ENCODE data around the gene KRT27. TPM values are rescaled to one million over a fixed set of nuclear protein-coding genes. Genes with fewer than 3 reads are reported as not detected.
"Not testable (repeated sequence)": the region's sequence is repeated elsewhere in the genome, so short reads cannot be mapped to it uniquely, and the experiment has no call there.

Gene KRT27
- total and polyA plus RNA-seq, 3 experiments from 2014 or later = not detected

DNA sequence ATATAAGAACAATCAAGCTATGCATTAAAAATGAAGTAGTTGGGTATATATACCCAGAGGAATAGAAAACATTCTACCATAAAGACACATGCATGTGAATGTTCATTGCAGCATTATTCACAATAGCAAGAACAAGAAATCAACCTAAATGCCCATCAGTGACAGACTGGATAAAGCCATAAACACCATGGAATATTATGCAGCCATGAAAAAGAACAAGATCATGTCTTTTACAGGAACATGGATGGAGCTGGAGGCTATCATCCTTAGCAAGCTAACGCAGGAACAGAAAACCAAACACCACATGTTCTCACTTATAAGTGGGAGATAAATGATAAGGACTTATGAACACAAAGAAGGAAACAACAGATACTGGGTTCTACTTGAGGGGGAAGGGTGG is 33.7 kb downstream of the KRT27 start:
- H3K4me3 ChIP-seq (ENCODE audit: low read length); H3K27ac ChIP-seq (ENCODE audit: low read depth, low read length); CTCF ChIA-PET; H3K4me3 Mint-ChIP-seq; H3K27me3 ChIP-seq (ENCODE audit: insufficient read depth, low read length, poor library complexity, severe bottlenecking); POLR2A ChIA-PET; H3K36me3 ChIP-seq (ENCODE audit: insufficient read depth, low read length); H3K4me1 ChIP-seq (ENCODE audit: insufficient read depth, low read length); H3K4me1 Mint-ChIP-seq; H3K9me3 ChIP-seq (ENCODE audit: low read length); DNase-seq; H3K27ac Mint-ChIP-seq: not testable (repeated sequence)
- Mint-ChIP-seq H3K9me3 (peaks cover 0 to 11% (median 9%) of the 10 kb centered on the region in 5 donors), H3K36me3 (peaks cover 0 to 12% (median 0%) of the 10 kb centered on the region in 3 donors), H3K27me3 (peaks cover 25 to 69% of the 10 kb centered on the region in 2 donors)

DNA sequence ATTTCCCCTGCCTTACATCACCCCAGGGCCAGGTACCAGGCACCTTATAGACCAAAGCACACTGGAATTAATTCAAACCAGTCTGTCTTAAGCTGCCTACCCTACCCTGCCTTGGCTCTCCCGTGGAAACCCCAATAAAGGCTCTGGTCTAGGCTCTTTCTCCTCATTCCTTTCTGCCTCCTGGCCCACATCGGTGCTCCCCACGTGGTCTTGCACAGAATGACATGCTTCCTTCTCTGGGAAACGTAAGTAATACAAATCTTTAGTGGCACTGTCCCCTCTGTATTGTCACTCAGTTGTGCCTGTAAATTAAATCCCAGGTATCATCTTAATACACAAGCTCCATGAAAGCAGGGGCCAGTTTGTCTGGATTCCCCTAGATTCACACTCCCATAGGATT is 43.8 kb downstream of the KRT27 start:
- Histone ChIP-seq H3K4me3 (ENCODE audit: low read length) (no peak overlapping the region), H3K4me1 (ENCODE audit: insufficient read depth, low read length) (no peaks in the 10 kb centered on the region), H3K36me3 (ENCODE audit: insufficient read depth, low read length) (no peaks in the 10 kb centered on the region), H3K9me3 (ENCODE audit: low read length) (no peaks in the 10 kb centered on the region), H3K27ac (ENCODE audit: low read depth, low read length) (no peak overlapping the region), H3K27me3 (ENCODE audit: insufficient read depth, low read length, poor library complexity, severe bottlenecking) (peaks cover 3% of the 10 kb centered on the region)
- H3K27ac Mint-ChIP-seq = no peak overlapping the region
- DNase-seq = no peak
- CTCF ChIA-PET = no interaction called here
- H3K27me3 Mint-ChIP-seq = peaks cover 11 to 46% of the 10 kb centered on the region in 2 donors
- POLR2A ChIA-PET = no interaction called here
- no peaks in the 10 kb centered on the region for H3K4me1 Mint-ChIP-seq
- peaks cover 0 to 7% (median 0%) of the 10 kb centered on the region in 3 donors for H3K36me3 Mint-ChIP-seq
- H3K4me3 Mint-ChIP-seq = no peak overlapping the region
- peaks cover 3 to 12% (median 5%) of the 10 kb centered on the region in 5 donors for H3K9me3 Mint-ChIP-seq

DNA sequence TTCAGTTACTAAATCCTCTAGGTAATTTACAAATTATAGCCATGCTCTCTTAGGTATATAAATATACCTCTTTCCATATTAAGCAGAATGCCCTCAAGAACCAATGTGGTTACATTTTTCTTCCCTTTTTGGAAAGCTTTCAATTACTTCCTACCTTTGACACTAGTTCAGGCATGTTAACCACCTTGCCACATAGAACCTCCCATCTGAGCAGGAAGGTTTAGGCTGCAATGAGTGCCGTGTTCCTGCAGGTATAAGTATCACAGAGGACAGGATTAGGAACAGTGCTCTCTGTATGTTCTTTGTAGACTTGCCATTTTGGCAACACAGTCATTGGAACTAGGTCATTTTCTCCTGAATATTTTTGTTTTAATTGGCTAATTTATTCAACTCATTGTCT is 47.3 kb downstream of the KRT27 start:
- Histone ChIP-seq H3K4me1 (ENCODE audit: insufficient read depth, low read length) (no peaks in the 10 kb centered on the region), H3K4me3 (ENCODE audit: low read length) (no peak overlapping the region), H3K27me3 (ENCODE audit: insufficient read depth, low read length, poor library complexity, severe bottlenecking) (no peaks in the 10 kb centered on the region), H3K27ac (ENCODE audit: low read depth, low read length) (no peak overlapping the region), H3K9me3 (ENCODE audit: low read length) (no peaks in the 10 kb centered on the region), H3K36me3 (ENCODE audit: insufficient read depth, low read length) (no peaks in the 10 kb centered on the region)
- Mint-ChIP-seq H3K27ac (no peak overlapping the region), H3K27me3 (peaks cover 12 to 41% of the 10 kb centered on the region in 2 donors), H3K4me1 (no peaks in the 10 kb centered on the region), H3K4me3 (no peak overlapping the region), H3K36me3 (no peaks in the 10 kb centered on the region), H3K9me3 (no peaks in the 10 kb centered on the region)
- POLR2A ChIA-PET = no interaction called here
- CTCF ChIA-PET = no interaction called here
- no peak for DNase-seq

DNA sequence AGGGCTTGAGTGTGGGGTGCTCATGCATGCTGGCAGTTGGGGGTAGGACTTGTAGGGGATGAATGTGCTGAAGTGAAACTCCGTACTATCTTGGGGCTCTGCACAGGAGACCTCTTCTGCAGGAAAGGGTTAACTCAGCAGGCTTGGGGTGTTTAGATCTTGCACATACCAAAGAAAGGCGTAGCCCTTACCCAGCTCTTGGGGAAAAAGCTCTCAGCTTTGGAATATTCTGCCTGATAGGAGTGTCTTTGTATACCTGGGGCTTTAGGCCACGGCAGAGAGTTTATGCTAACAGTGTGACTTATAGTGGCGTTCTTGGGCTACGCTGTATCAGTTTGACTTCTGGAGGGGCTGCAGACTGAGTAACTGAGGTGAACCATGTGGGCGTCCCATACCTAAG is 48.3 kb downstream of the KRT27 start:
- POLR2A ChIA-PET = no interaction called here

DNA sequence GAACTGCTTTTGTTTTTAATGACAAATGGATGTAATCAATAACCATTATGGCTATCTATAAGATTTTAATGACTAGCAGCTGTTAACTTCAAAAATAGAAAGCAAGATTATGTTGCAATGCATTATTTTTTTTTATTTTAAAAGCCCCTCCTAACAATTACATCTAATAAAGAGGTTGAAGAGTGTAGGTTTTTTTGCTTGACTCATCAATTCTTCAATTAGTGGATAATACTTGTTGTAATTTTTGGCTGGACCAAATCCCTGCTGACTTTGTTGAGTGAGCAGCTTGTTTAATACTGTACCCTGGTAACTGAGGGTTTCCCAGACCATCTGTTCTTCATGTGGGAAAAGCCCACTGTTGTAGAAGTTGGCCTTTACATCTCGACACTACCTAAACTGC is 51.4 kb downstream of the KRT27 start:
- no peaks in the 10 kb centered on the region for H3K9me3 Mint-ChIP-seq

More for the DNA sequence above, 48.3 kb downstream of the KRT27 start:
- Mint-ChIP-seq H3K9me3 (no peaks in the 10 kb centered on the region), H3K27me3 (peaks cover 10 to 43% of the 10 kb centered on the region in 2 donors), H3K27ac (no peak overlapping the region), H3K36me3 (no peaks in the 10 kb centered on the region), H3K4me3 (no peak overlapping the region), H3K4me1 (no peaks in the 10 kb centered on the region)
- CTCF ChIA-PET = no interaction called here
- H3K36me3 ChIP-seq (ENCODE audit: insufficient read depth, low read length) = no peaks in the 10 kb centered on the region
- H3K4me3 ChIP-seq (ENCODE audit: low read length) = no peak overlapping the region
- H3K4me1 ChIP-seq (ENCODE audit: insufficient read depth, low read length) = no peaks in the 10 kb centered on the region
- no peaks in the 10 kb centered on the region for H3K27me3 ChIP-seq (ENCODE audit: insufficient read depth, low read length, poor library complexity, severe bottlenecking)
- no peak for DNase-seq
- no peaks in the 10 kb centered on the region for H3K9me3 ChIP-seq (ENCODE audit: low read length)
- no peak overlapping the region for H3K27ac ChIP-seq (ENCODE audit: low read depth, low read length)

DNA sequence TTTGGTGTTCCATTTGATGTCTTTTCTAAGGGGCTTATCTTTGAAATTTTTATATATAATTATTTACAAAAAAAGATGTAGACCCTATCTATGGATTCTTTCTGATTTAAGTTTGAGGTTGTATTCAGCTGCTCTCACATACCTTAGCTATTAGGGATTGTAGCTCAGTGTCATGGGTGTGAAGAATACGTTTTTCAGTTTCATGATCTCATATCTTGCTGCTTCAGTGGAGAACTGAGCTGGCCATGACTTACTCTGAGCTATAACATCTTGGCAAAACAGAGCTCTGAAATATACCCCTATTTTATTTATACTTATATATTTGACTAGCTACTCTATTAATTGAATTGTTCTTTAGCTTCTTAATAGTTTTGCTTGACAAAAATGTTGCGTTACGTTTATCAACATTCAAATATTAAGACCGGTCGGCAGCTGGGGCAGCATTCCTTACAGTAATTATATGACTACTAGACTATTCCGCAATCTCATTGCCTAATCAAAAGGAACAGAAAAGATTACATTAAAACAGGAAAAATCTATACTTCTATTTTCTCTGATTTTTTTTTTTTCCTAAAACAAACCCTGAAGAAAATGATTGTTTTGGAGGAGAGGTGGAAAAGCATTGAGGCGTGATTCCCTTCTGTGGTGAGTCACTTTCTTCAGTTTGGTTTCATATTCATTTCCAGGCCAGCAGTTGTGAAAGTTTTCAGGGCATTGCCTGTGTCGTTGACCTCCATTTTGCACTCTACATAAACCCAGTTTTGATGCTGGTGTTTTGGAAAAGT is 54.7 kb downstream of the KRT27 start:
- Mint-ChIP-seq H3K4me1 (no peaks in the 10 kb centered on the region), H3K36me3 (no peaks in the 10 kb centered on the region), H3K9me3 (no peaks in the 10 kb centered on the region), H3K27ac (no peak overlapping the region), H3K27me3 (peaks cover 12 to 61% of the 10 kb centered on the region in 2 donors), H3K4me3 (no peak overlapping the region)
- no peaks in the 10 kb centered on the region for H3K27me3 ChIP-seq (ENCODE audit: insufficient read depth, low read length, poor library complexity, severe bottlenecking)
- H3K27ac ChIP-seq (ENCODE audit: low read depth, low read length) = no peak overlapping the region
- H3K4me3 ChIP-seq (ENCODE audit: low read length) = no peak overlapping the region
- DNase-seq = no peak
- POLR2A ChIA-PET = no interaction called here
- H3K9me3 ChIP-seq (ENCODE audit: low read length) = no peaks in the 10 kb centered on the region
- H3K36me3 ChIP-seq (ENCODE audit: insufficient read depth, low read length) = no peaks in the 10 kb centered on the region
- H3K4me1 ChIP-seq (ENCODE audit: insufficient read depth, low read length) = no peaks in the 10 kb centered on the region
- CTCF ChIA-PET = interaction anchor here (1.1 kb wide), 1 partner anchor 108 kb away, joined by 4 read pairs; no protein-coding TSS in a partner anchor

More for the DNA sequence above, 51.4 kb downstream of the KRT27 start:
- Histone ChIP-seq H3K27ac (ENCODE audit: low read depth, low read length) (no peak overlapping the region), H3K36me3 (ENCODE audit: insufficient read depth, low read length) (no peaks in the 10 kb centered on the region), H3K4me3 (ENCODE audit: low read length) (no peak overlapping the region), H3K4me1 (ENCODE audit: insufficient read depth, low read length) (no peaks in the 10 kb centered on the region), H3K27me3 (ENCODE audit: insufficient read depth, low read length, poor library complexity, severe bottlenecking) (no peaks in the 10 kb centered on the region), H3K9me3 (ENCODE audit: low read length) (no peaks in the 10 kb centered on the region)
- CTCF ChIA-PET = no interaction called here
- H3K36me3 Mint-ChIP-seq = no peaks in the 10 kb centered on the region
- H3K27me3 Mint-ChIP-seq = peaks cover 8 to 52% of the 10 kb centered on the region in 2 donors
- H3K4me1 Mint-ChIP-seq = no peaks in the 10 kb centered on the region
- no peak for DNase-seq
- no peak overlapping the region for H3K4me3 Mint-ChIP-seq
- H3K27ac Mint-ChIP-seq = no peak overlapping the region
- POLR2A ChIA-PET = no interaction called here

DNA sequence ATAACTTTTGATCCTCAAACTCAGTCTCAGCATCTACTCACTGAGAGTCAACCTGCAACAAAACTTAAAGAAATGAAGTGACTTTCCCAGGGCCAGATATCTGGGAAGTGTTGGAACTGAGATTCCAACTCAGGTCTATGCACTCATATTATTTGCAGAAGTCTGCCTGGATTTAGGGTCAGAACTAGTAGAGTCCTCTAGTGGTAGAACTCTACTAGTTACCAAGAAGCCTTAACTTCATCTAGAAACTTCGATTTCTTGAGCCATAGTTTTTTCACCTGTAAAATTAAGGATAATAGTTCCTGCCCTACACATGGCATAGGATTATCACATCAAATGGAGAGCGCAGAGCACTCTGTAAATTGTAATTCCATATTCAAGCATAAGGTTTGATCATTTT is 55.4 kb downstream of the KRT27 start:
- CTCF ChIA-PET = interaction anchor here (1.1 kb wide), 1 partner anchor 107 kb away, joined by 4 read pairs; no protein-coding TSS in a partner anchor
- no peaks in the 10 kb centered on the region for H3K36me3 ChIP-seq (ENCODE audit: insufficient read depth, low read length)
- no peak overlapping the region for H3K27ac ChIP-seq (ENCODE audit: low read depth, low read length)

More for the DNA sequence above, 55.4 kb downstream of the KRT27 start:
- Histone ChIP-seq H3K9me3 (ENCODE audit: low read length) (no peaks in the 10 kb centered on the region), H3K4me3 (ENCODE audit: low read length) (no peak overlapping the region), H3K27me3 (ENCODE audit: insufficient read depth, low read length, poor library complexity, severe bottlenecking) (no peaks in the 10 kb centered on the region), H3K4me1 (ENCODE audit: insufficient read depth, low read length) (no peaks in the 10 kb centered on the region)
- no peak overlapping the region for H3K4me3 Mint-ChIP-seq
- peaks cover 12 to 54% of the 10 kb centered on the region in 2 donors for H3K27me3 Mint-ChIP-seq
- POLR2A ChIA-PET = no interaction called here
- peak in 2 of 5 donors; percentile 2 to 4 for DNase-seq
- no peaks in the 10 kb centered on the region for H3K9me3 Mint-ChIP-seq
- H3K36me3 Mint-ChIP-seq = no peaks in the 10 kb centered on the region
- H3K4me1 Mint-ChIP-seq = no peaks in the 10 kb centered on the region
- no peak overlapping the region for H3K27ac Mint-ChIP-seq
